Measurements from ENCODE around the gene BBS1. TPM values are rescaled to one million over a fixed set of nuclear protein-coding genes. Genes with fewer than 3 reads are reported as not detected.

Gene BBS1
- total RNA-seq, 4 donors from 2014 or later, result 83.2 to 200 (median 165) TPM

GRCh38 chr11:66473167-66473566, 37.3 kb upstream of the BBS1 start:
- Histone ChIP-seq H3K36me3 (peaks cover 0 to 12% of the 10 kb centered on the region in 2 donors), H3K27me3 (no peaks in the 10 kb centered on the region), H3K4me3 (replicated peaks in 1 of 3) (no peak overlapping the region), H3K27ac (no peak overlapping the region), H3K9me3 (no peaks in the 10 kb centered on the region), H3K4me1 (no peaks in the 10 kb centered on the region)
- intact Hi-C loops (cut with DNase I), result no loop called here
- TF ChIP-seq POLR2A (IDR thresholded peaks at IDR 0.05), result no peak
- no peak for TF ChIP-seq CTCF (IDR thresholded peaks at IDR 0.05)
- no peak for DNase-seq
- WGBS, 2 donors, result 93 to 96% methylated on average over 11 of the region's 11 CpGs

GRCh38 chr11:66473608-66474515, 36.6 kb upstream of the BBS1 start:
- peaks cover 0 to 12% of the 10 kb centered on the region in 2 donors for H3K36me3 ChIP-seq
- intact Hi-C loops (cut with DNase I), result no loop called here
- H3K4me1 ChIP-seq, result peaks cover 0 to 4% of the 10 kb centered on the region in 2 donors
- 86 to 91% methylated on average over 7 to 17 of the region's 20 CpGs for WGBS, 2 donors
- H3K4me3 ChIP-seq (replicated peaks in 1 of 3), result no peak overlapping the region
- no peak for DNase-seq
- no peaks in the 10 kb centered on the region for H3K9me3 ChIP-seq
- TF ChIP-seq CTCF (IDR thresholded peaks at IDR 0.05), result no peak
- no peak for TF ChIP-seq POLR2A (IDR thresholded peaks at IDR 0.05)
- no peaks in the 10 kb centered on the region for H3K27me3 ChIP-seq
- H3K27ac ChIP-seq, result no peak overlapping the region

GRCh38 chr11:66475349-66476172, 34.9 kb upstream of the BBS1 start:
- Histone ChIP-seq H3K9me3 (no peaks in the 10 kb centered on the region), H3K4me3 (replicated peaks in 1 of 3) (no peak overlapping the region)
- intact Hi-C loops (cut with DNase I), result no loop called here

GRCh38 chr11:66476173-66476840, 34.1 kb upstream of the BBS1 start:
- no peak for DNase-seq

More at GRCh38 chr11:66475349-66476172, 34.9 kb upstream of the BBS1 start:
- Histone ChIP-seq H3K4me1 (peaks cover 5 to 11% of the 10 kb centered on the region in 2 donors), H3K36me3 (peaks cover 0 to 12% of the 10 kb centered on the region in 2 donors), H3K27me3 (no peaks in the 10 kb centered on the region), H3K27ac (no peak overlapping the region)
- DNase-seq, result no peak
- 92 to 100% methylated on average over 1 to 14 of the region's 44 CpGs for WGBS, 2 donors
- no peak for TF ChIP-seq CTCF (IDR thresholded peaks at IDR 0.05)
- TF ChIP-seq POLR2A (IDR thresholded peaks at IDR 0.05), result no peak

GRCh38 chr11:66476841-66477251, 33.6 kb upstream of the BBS1 start:
- DNase-seq, result no peak
- H3K36me3 ChIP-seq, result peaks cover 0 to 12% of the 10 kb centered on the region in 2 donors
- H3K9me3 ChIP-seq, result no peaks in the 10 kb centered on the region
- peaks cover 5 to 18% of the 10 kb centered on the region in 2 donors for H3K4me1 ChIP-seq
- TF ChIP-seq CTCF (IDR thresholded peaks at IDR 0.05), result no peak
- no peak for TF ChIP-seq POLR2A (IDR thresholded peaks at IDR 0.05)
- intact Hi-C loops (cut with DNase I), result no loop called here
- 62 to 72% methylated on average over 9 of the region's 9 CpGs for WGBS, 2 donors
- no peak overlapping the region for H3K27ac ChIP-seq
- no peaks in the 10 kb centered on the region for H3K27me3 ChIP-seq
- H3K4me3 ChIP-seq (replicated peaks in 1 of 3), result no peak overlapping the region

More at GRCh38 chr11:66476173-66476840, 34.1 kb upstream of the BBS1 start:
- intact Hi-C loops (cut with DNase I), result no loop called here
- no peak overlapping the region for H3K27ac ChIP-seq
- 76 to 87% methylated on average over 9 to 10 of the region's 10 CpGs for WGBS, 2 donors
- no peaks in the 10 kb centered on the region for H3K9me3 ChIP-seq
- H3K4me1 ChIP-seq, result peaks cover 5 to 17% of the 10 kb centered on the region in 2 donors
- H3K4me3 ChIP-seq (replicated peaks in 1 of 3), result no peak overlapping the region
- no peak for TF ChIP-seq POLR2A (IDR thresholded peaks at IDR 0.05)
- H3K36me3 ChIP-seq, result peaks cover 0 to 12% of the 10 kb centered on the region in 2 donors
- H3K27me3 ChIP-seq, result no peaks in the 10 kb centered on the region
